Naive thymus-derived CD4-positive, alpha-beta T cell (primary cell): ENCODE results near the gene SHROOM2. TPM values are rescaled to one million over a fixed set of nuclear protein-coding genes. Genes with fewer than 3 reads are reported as not detected.
A peak's percentile ranks its signal among the peaks of the same experiment; 100 is the strongest.

ENCODE experiments used
- ATAC-seq: fragments of 150-1000 bp; cut with Tn5 transposase; 2 replicates; pipeline ENCODE4 v1.10.0; 2021; ENCODE audit warnings: mild to moderate bottlenecking, moderate library complexity
- CTCF ChIA-PET: fragments of 350-600 bp; sonication (Branson Sonifier 250); formaldehyde crosslinking; loops from one replicate; lab custom pipeline; 2021; ENCODE audit warnings: antibody characterized with exemption; lab: Charles Lee
- POLR2A ChIA-PET: fragments of 350-600 bp; sonication (Branson Sonifier 250); formaldehyde crosslinking; loops from one replicate; lab custom pipeline; 2021; ENCODE audit warnings: antibody characterized with exemption, inconsistent platforms; lab: Charles Lee
- DNase-seq, 9 donors: peaks; one replicate each; pipeline versions ENCODE4 v3.0.0 to v3.0.0-alpha.2; 2020 to 2022; ENCODE audit warnings: mixed read lengths in 1 of 9
- H3K27ac ChIP-seq: one replicate; pipeline ENCODE4 v1.7.0; 2013; ENCODE audit warnings: mild to moderate bottlenecking, low read depth, low read length, moderate library complexity
- H3K27me3 ChIP-seq, 2 donors: one replicate each; pipeline ENCODE4 v1.7.0; 2013; ENCODE audit warnings: low read length in 2 of 2, mild to moderate bottlenecking in 2 of 2, moderate library complexity in 2 of 2; ENCODE audit not compliant: control insufficient read depth in 2 of 2, insufficient read depth in 2 of 2
- H3K36me3 ChIP-seq, 3 experiments: 1 replicate in 2 of 3; 2 replicates in 1 of 3; pipeline ENCODE4 v1.7.0; 2013; ENCODE audit warnings: low read length in 3 of 3, mild to moderate bottlenecking in 3 of 3, moderate library complexity in 1 of 3; ENCODE audit not compliant: insufficient read depth in 3 of 3, control insufficient read depth in 2 of 3
- H3K4me1 ChIP-seq, 2 donors: one replicate each; pipeline ENCODE4 v1.7.0; 2013; ENCODE audit warnings: low read length in 2 of 2, mild to moderate bottlenecking in 2 of 2, moderate library complexity in 1 of 2; ENCODE audit not compliant: control insufficient read depth in 2 of 2, insufficient read depth in 2 of 2
- H3K4me3 ChIP-seq: 2 replicates; pipeline ENCODE4 v1.7.0; 2013; ENCODE audit warnings: mild to moderate bottlenecking, low read length
- H3K9me3 ChIP-seq, 3 experiments: 1 replicate in 2 of 3; 2 replicates in 1 of 3; pipeline ENCODE4 v1.7.0; 2013; ENCODE audit warnings: low read length in 3 of 3; ENCODE audit not compliant: control insufficient read depth in 2 of 3
- H3K27ac Mint-ChIP-seq, 9 donors: one replicate each; pipeline ENCODE4 v1.8.0; 2020 to 2022; ENCODE audit warnings: mixed read lengths in 9 of 9, mild to moderate bottlenecking in 8 of 9, moderate library complexity in 5 of 9, inconsistent platforms in 2 of 9
- H3K27me3 Mint-ChIP-seq, 5 donors: one replicate each; pipeline ENCODE4 v1.8.0; 2021 to 2022; ENCODE audit warnings: mixed read lengths in 5 of 5, mild to moderate bottlenecking in 1 of 5
- H3K36me3 Mint-ChIP-seq, 5 donors: one replicate each; pipeline ENCODE4 v1.8.0; 2020 to 2022; ENCODE audit warnings: mixed read lengths in 5 of 5, mild to moderate bottlenecking in 3 of 5, inconsistent platforms in 1 of 5
- H3K4me1 Mint-ChIP-seq, 7 donors: one replicate each; pipeline ENCODE4 v1.8.0; 2020 to 2022; ENCODE audit warnings: mixed read lengths in 7 of 7, mild to moderate bottlenecking in 3 of 7, inconsistent platforms in 1 of 7
- H3K4me3 Mint-ChIP-seq, 10 donors: one replicate each; pipeline ENCODE4 v1.8.0; 2020 to 2022; ENCODE audit warnings: mild to moderate bottlenecking in 10 of 10, mixed read lengths in 10 of 10, moderate library complexity in 6 of 10, inconsistent platforms in 2 of 10
- H3K9me3 Mint-ChIP-seq, 11 donors: one replicate each; pipeline ENCODE4 v1.8.0; 2020 to 2022; ENCODE audit warnings: mixed read lengths in 11 of 11, mild to moderate bottlenecking in 4 of 11, inconsistent platforms in 1 of 11, moderate library complexity in 1 of 11
- intact Hi-C, 2 donors: fragments of 100-400 bp; cut with micrococcal nuclease; formaldehyde crosslinking; loops; one replicate each; pipeline ENCODE4 v1.15.1; 2023
- polyA plus RNA-seq, 2 donors: library from polyadenylated mRNA; unstranded; fragments of 300-500 nt; fragmentation: Illumina TruSeq; gene quantifications; one replicate each; pipeline ENCODE4 v1.2.3, GENCODE V29; 2021
- total RNA-seq, 6 experiments: library from RNA in 5 of 6; stranded (reverse) in 5 of 6; gene quantifications; 1 replicate in 5 of 6; 2 replicates in 1 of 6; pipeline ENCODE4 v1.2.3 and lab custom pipeline; 2021 to 2026

SHROOM2 gene
- total and polyA plus RNA-seq, 7 experiments from 2014 or later: not detected

GRCh38 chrX:9860826-9861225 lies 74.6 kb downstream of the SHROOM2 start:
- DNase-seq (no peak), ATAC-seq (no peak)
- H3K27ac Mint-ChIP-seq: no peak overlapping the region
- POLR2A ChIA-PET: no interaction called here
- H3K27me3 Mint-ChIP-seq: peaks cover 0 to 18% (median 6%) of the 10 kb centered on the region in 5 donors
- no peak overlapping the region for H3K27ac ChIP-seq
- no peaks in the 10 kb centered on the region for H3K36me3 ChIP-seq
- H3K4me3 ChIP-seq: no peak overlapping the region
- no peaks in the 10 kb centered on the region for H3K36me3 Mint-ChIP-seq
- H3K9me3 Mint-ChIP-seq: peaks cover 0 to 5% (median 0%) of the 10 kb centered on the region in 11 donors
- no peaks in the 10 kb centered on the region for H3K4me1 Mint-ChIP-seq
- CTCF ChIA-PET: no interaction called here
- intact Hi-C loops: no loop called here
- H3K9me3 ChIP-seq: no peaks in the 10 kb centered on the region
- no peak overlapping the region for H3K4me3 Mint-ChIP-seq
- H3K4me1 ChIP-seq: no peaks in the 10 kb centered on the region
- no peaks in the 10 kb centered on the region for H3K27me3 ChIP-seq

- peak overlapping the region in 1 of 9 donors; percentile 4 for H3K27ac Mint-ChIP-seq
- no peaks in the 10 kb centered on the region for H3K4me1 Mint-ChIP-seq
- no peaks in the 10 kb centered on the region for H3K36me3 ChIP-seq
- no peaks in the 10 kb centered on the region for H3K36me3 Mint-ChIP-seq
- POLR2A ChIA-PET: no interaction called here
- intact Hi-C loops: no loop called here
- no peaks in the 10 kb centered on the region for H3K4me1 ChIP-seq
- no peak overlapping the region for H3K4me3 ChIP-seq
- no peak overlapping the region for H3K4me3 Mint-ChIP-seq
- peaks cover 6 to 24% (median 11%) of the 10 kb centered on the region in 5 donors for H3K27me3 Mint-ChIP-seq
- peaks cover 0 to 5% (median 0%) of the 10 kb centered on the region in 11 donors for H3K9me3 Mint-ChIP-seq
- DNase-seq (no peak), ATAC-seq (no peak)
- H3K9me3 ChIP-seq: no peaks in the 10 kb centered on the region
- H3K27me3 ChIP-seq: no peaks in the 10 kb centered on the region
- CTCF ChIA-PET: no interaction called here
- H3K27ac ChIP-seq: no peak overlapping the region
Observed at GRCh38 chrX:9861711-9862110, 75.5 kb downstream of the SHROOM2 start.

- intact Hi-C loops: no loop called here
- Mint-ChIP-seq H3K27me3 (peaks cover 14 to 31% (median 19%) of the 10 kb centered on the region in 5 donors), H3K9me3 (peaks cover 0 to 5% (median 0%) of the 10 kb centered on the region in 11 donors), H3K4me3 (no peak overlapping the region), H3K4me1 (no peaks in the 10 kb centered on the region), H3K36me3 (no peaks in the 10 kb centered on the region), H3K27ac (no peak overlapping the region)
- ATAC-seq (no peak), DNase-seq (no peak)
- ChIA-PET POLR2A (no interaction called here), CTCF (no interaction called here)
- H3K4me1 ChIP-seq: no peaks in the 10 kb centered on the region
- H3K27me3 ChIP-seq: no peaks in the 10 kb centered on the region
- no peak overlapping the region for H3K27ac ChIP-seq
- no peak overlapping the region for H3K4me3 ChIP-seq
- H3K36me3 ChIP-seq: no peaks in the 10 kb centered on the region
- no peaks in the 10 kb centered on the region for H3K9me3 ChIP-seq
Observed at GRCh38 chrX:9862525-9862924, 76.3 kb downstream of the SHROOM2 start.

- H3K36me3 ChIP-seq: no peaks in the 10 kb centered on the region
- Mint-ChIP-seq H3K27me3 (peaks cover 18 to 31% (median 20%) of the 10 kb centered on the region in 5 donors), H3K27ac (no peak overlapping the region), H3K4me1 (no peaks in the 10 kb centered on the region), H3K36me3 (no peaks in the 10 kb centered on the region), H3K4me3 (no peak overlapping the region), H3K9me3 (peaks cover 0 to 5% (median 0%) of the 10 kb centered on the region in 11 donors)
- DNase-seq (no peak), ATAC-seq (no peak)
- intact Hi-C loops: no loop called here
- H3K4me1 ChIP-seq: no peaks in the 10 kb centered on the region
- H3K27ac ChIP-seq: no peak overlapping the region
- ChIA-PET POLR2A (no interaction called here), CTCF (no interaction called here)
- no peaks in the 10 kb centered on the region for H3K9me3 ChIP-seq
- no peaks in the 10 kb centered on the region for H3K27me3 ChIP-seq
- H3K4me3 ChIP-seq: no peak overlapping the region
Observed at GRCh38 chrX:9862953-9863352, 76.7 kb downstream of the SHROOM2 start.

DNA sequence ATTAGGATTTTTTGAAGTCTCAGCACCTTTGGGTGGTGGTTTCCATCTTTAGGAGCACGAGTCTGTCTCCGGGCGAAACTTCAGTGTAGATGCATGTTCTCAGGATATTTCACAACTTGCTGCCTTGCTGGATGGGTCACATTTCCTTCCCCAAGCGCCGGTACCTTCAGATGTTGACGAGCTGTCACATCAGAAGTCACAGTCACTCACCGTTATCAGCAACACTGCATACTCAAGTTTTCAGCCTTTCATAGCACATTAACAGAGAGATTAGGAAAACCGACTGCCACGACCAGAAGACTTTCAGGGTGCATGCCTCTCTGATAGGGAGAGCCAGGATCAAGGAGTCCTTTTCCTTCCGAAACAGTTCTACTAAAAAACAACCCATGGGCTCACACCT lies 77.8 kb downstream of the SHROOM2 start:
- ChIA-PET POLR2A (no interaction called here), CTCF (no interaction called here)
- H3K4me3 Mint-ChIP-seq: no peak overlapping the region
- no peaks in the 10 kb centered on the region for H3K36me3 ChIP-seq
- DNase-seq (no peak), ATAC-seq (no peak)
- peaks cover 0 to 5% (median 0%) of the 10 kb centered on the region in 11 donors for H3K9me3 Mint-ChIP-seq
- H3K36me3 Mint-ChIP-seq: no peaks in the 10 kb centered on the region
- intact Hi-C loops: no loop called here
- H3K4me1 ChIP-seq: no peaks in the 10 kb centered on the region
- H3K27ac ChIP-seq: no peak overlapping the region
- no peaks in the 10 kb centered on the region for H3K4me1 Mint-ChIP-seq
- H3K4me3 ChIP-seq: no peak overlapping the region
- H3K9me3 ChIP-seq: no peaks in the 10 kb centered on the region
- no peak overlapping the region for H3K27ac Mint-ChIP-seq
- no peaks in the 10 kb centered on the region for H3K27me3 ChIP-seq
- peaks cover 19 to 30% (median 20%) of the 10 kb centered on the region in 5 donors for H3K27me3 Mint-ChIP-seq

- ChIA-PET POLR2A (interaction anchor here (0.6 kb wide), 1 partner anchor 129 kb away, joined by 3 read pairs; no protein-coding TSS in a partner anchor), CTCF (no interaction called here)
- Mint-ChIP-seq H3K27ac (no peak overlapping the region), H3K27me3 (peaks cover 17 to 26% (median 20%) of the 10 kb centered on the region in 5 donors), H3K4me1 (no peaks in the 10 kb centered on the region), H3K36me3 (no peaks in the 10 kb centered on the region), H3K4me3 (no peak overlapping the region), H3K9me3 (peaks cover 0 to 5% (median 0%) of the 10 kb centered on the region in 11 donors)
- no peaks in the 10 kb centered on the region for H3K4me1 ChIP-seq
- H3K9me3 ChIP-seq: no peaks in the 10 kb centered on the region
- H3K27ac ChIP-seq: no peak overlapping the region
- H3K27me3 ChIP-seq: no peaks in the 10 kb centered on the region
- no peak for DNase-seq
- intact Hi-C loops: no loop called here
- H3K36me3 ChIP-seq: no peaks in the 10 kb centered on the region
- no peak for ATAC-seq
- no peak overlapping the region for H3K4me3 ChIP-seq
Observed at GRCh38 chrX:9865804-9866472, 79.7 kb downstream of the SHROOM2 start.

DNA sequence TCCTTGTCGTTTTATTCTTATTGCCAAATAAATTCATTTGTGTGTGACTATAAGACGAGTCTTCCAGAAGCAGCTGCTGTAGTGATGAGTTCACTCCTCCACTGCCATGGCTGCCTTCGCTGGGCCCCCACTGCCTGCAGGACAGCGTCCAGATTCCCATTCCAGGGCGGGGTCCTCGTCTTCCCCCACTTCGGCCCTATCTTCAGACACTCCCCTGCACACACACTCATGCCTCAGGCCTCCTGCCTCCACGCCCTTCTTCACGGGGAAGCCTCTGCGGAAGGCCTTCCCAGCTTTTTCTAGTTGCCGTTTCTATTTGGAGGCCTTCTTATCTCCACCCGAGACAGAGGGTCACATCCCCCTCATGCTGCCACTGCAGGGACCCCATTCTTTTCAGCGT lies 80.4 kb downstream of the SHROOM2 start:
- no peak for DNase-seq
- Histone ChIP-seq H3K9me3 (no peaks in the 10 kb centered on the region), H3K4me3 (no peak overlapping the region), H3K27ac (no peak overlapping the region), H3K4me1 (no peaks in the 10 kb centered on the region), H3K36me3 (no peaks in the 10 kb centered on the region), H3K27me3 (no peaks in the 10 kb centered on the region)
- H3K27me3 Mint-ChIP-seq: peaks cover 17 to 26% (median 17%) of the 10 kb centered on the region in 5 donors
- CTCF ChIA-PET: no interaction called here
- ATAC-seq: no peak
- peaks cover 0 to 5% (median 0%) of the 10 kb centered on the region in 11 donors for H3K9me3 Mint-ChIP-seq
- intact Hi-C loops: no loop called here
- POLR2A ChIA-PET: interaction anchor here (0.6 kb wide), 1 partner anchor 128 kb away, joined by 3 read pairs; no protein-coding TSS in a partner anchor
- H3K4me1 Mint-ChIP-seq: no peaks in the 10 kb centered on the region
- H3K36me3 Mint-ChIP-seq: no peaks in the 10 kb centered on the region
- no peak overlapping the region for H3K4me3 Mint-ChIP-seq
- no peak overlapping the region for H3K27ac Mint-ChIP-seq
